BJ (cell line): Measurements from ENCODE around the gene TIPARP. TPM values are rescaled to one million over a fixed set of nuclear protein-coding genes. Genes with fewer than 3 reads are reported as not detected.
"Not testable (repeated sequence)": the region's sequence is repeated elsewhere in the genome, so short reads cannot be mapped to it uniquely, and the experiment has no call there.

Experiments
- CTCF ChIA-PET: fragments of 350-600 bp; formaldehyde crosslinking; extraction: SDS; loops from one replicate; lab custom pipeline; 2021; ENCODE audit warnings: antibody characterized with exemption, inconsistent platforms; lab: Yijun Ruan, JAX
- POLR2A ChIA-PET: fragments of 300-600 bp; sonication (Branson Sonifier 250); formaldehyde crosslinking; extraction: SDS; loops from one replicate; lab custom pipeline; 2021; ENCODE audit warnings: antibody characterized with exemption; lab: Charles Lee
- DNase-seq: peaks from one replicate; pipeline ENCODE4 v3.0.0-alpha.2; 2011; ENCODE audit warnings: low read depth
- H3K27me3 ChIP-seq: 2 replicates; pipeline ENCODE4 v1.6.0; 2011; ENCODE audit warnings: low read length; ENCODE audit not compliant: control insufficient read depth, insufficient read depth
- H3K36me3 ChIP-seq: 2 replicates; pipeline ENCODE4 v1.5.1; 2011; ENCODE audit warnings: low read length; ENCODE audit not compliant: control insufficient read depth, insufficient read depth
- H3K4me3 ChIP-seq: 2 replicates; pipeline ENCODE4 v1.5.1; 2011; ENCODE audit warnings: low read depth, mild to moderate bottlenecking, control low read depth, low read length
- polyA plus RNA-seq: library from polyadenylated mRNA; depleted of rRNA; stranded (reverse); fragments of >200 nt; gene quantifications from 2 replicates; pipeline ENCODE4 v1.2.3, GENCODE V29; 2011
- TF ChIP-seq, protein P1 (sequence below): IDR thresholded peaks from 2 replicates; pipeline ENCODE4 v1.5.1; 2011; ENCODE audit warnings: low read depth, mild to moderate bottlenecking, control low read depth, inconsistent platforms, low read length, moderate library complexity; ENCODE audit not compliant: insufficient read depth

Gene TIPARP
- polyA plus RNA-seq, 1 experiment: 23.0 TPM

DNA sequence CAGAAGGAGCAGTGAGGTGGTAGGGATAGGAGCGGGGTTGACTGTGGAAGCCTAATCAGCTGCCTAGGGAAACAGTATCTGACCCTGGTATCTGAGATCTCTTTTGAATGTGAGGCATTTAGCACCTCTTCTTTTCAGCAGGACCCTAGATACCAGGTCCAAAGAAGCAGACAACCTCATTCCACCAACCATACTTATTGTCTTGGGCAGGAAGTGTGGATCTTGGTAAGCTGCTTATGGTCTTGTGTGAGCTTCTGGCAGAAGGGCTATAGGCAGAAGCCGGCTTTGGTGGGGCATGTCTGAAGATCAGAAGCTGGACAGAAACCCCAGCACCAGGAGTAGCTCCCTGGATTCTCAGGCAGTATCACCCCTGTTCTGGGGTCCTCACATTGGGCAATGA, 65.6 kb downstream of the TIPARP start:
- ChIA-PET POLR2A (no interaction called here), CTCF (no interaction called here)
- TF ChIP-seq, protein P1, sequence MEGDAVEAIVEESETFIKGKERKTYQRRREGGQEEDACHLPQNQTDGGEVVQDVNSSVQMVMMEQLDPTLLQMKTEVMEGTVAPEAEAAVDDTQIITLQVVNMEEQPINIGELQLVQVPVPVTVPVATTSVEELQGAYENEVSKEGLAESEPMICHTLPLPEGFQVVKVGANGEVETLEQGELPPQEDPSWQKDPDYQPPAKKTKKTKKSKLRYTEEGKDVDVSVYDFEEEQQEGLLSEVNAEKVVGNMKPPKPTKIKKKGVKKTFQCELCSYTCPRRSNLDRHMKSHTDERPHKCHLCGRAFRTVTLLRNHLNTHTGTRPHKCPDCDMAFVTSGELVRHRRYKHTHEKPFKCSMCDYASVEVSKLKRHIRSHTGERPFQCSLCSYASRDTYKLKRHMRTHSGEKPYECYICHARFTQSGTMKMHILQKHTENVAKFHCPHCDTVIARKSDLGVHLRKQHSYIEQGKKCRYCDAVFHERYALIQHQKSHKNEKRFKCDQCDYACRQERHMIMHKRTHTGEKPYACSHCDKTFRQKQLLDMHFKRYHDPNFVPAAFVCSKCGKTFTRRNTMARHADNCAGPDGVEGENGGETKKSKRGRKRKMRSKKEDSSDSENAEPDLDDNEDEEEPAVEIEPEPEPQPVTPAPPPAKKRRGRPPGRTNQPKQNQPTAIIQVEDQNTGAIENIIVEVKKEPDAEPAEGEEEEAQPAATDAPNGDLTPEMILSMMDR: no peak
- Histone ChIP-seq H3K4me3 (no peak overlapping the region), H3K36me3 (no peaks in the 10 kb centered on the region), H3K27me3 (no peaks in the 10 kb centered on the region)
- no peak for DNase-seq

DNA sequence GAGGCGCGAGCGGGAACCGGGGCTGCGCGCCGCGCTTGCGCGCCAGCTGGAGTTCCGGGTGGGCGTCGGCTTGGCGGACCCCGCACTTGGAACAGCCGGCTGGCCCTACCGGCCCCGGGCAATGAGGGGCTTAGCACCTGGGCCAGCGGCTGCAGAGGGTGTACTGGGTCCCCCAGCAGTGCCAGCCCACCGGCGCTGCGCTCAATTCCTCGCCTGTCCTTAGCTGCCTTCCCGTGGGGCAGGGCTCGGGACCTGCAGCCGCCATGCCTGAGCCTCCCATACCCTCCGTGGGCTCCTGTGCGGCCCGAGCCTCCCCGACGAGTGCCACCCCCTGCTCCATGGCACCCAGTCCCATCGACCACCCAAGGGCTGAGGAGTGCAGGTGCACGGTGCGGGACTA, 66.2 kb downstream of the TIPARP start:
- DNase-seq, CTCF ChIA-PET, H3K4me3 ChIP-seq, H3K36me3 ChIP-seq, POLR2A ChIA-PET, H3K27me3 ChIP-seq: not testable (repeated sequence)

DNA sequence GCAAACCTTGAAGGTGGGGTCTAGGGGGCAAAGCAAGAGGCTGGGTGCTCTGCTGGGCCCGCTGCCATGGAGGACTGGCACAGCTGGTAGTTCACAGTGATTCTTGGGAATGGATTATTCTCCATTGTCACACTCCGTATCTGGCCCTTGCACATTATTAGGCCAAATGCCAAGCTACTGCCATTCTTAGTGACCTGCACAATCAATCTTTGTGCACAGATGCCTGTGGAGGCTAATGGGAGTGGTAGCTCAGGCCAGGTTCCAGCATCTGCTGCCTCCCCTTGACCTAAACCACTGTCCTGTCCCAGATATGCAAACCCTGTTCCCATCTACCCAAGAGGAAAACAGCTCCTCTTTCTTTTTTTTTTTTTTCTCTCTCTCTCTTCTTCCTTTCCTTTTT, 67.5 kb downstream of the TIPARP start:
- Histone ChIP-seq H3K36me3 (no peaks in the 10 kb centered on the region), H3K4me3 (no peak overlapping the region), H3K27me3 (no peaks in the 10 kb centered on the region)
- CTCF ChIA-PET: no interaction called here
- POLR2A ChIA-PET: no interaction called here
- no peak for DNase-seq
- TF ChIP-seq, protein P1: no peak

DNA sequence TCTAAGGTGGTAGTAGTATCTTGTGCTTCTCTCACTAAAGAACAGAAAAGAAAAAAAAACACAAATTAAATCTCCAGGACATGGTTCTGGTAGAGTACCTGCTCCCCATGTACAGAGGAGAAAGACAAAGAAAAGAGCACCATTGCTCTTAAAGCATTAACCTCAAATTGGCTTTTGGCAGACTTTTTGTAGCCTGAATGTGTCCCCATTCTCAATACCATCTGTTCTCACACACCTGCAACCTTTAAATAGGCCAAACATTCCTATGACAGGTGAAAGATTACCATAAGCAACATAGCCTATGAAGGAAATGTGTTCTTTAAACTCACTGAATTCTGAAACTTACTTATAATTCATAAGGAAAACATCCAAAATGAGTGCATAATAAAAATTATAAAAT, 68.0 kb downstream of the TIPARP start:
- TF ChIP-seq, protein P1: no peak
- CTCF ChIA-PET: no interaction called here
- Histone ChIP-seq H3K4me3 (no peak overlapping the region), H3K27me3 (no peaks in the 10 kb centered on the region), H3K36me3 (no peaks in the 10 kb centered on the region)
- POLR2A ChIA-PET: no interaction called here
- no peak for DNase-seq

DNA sequence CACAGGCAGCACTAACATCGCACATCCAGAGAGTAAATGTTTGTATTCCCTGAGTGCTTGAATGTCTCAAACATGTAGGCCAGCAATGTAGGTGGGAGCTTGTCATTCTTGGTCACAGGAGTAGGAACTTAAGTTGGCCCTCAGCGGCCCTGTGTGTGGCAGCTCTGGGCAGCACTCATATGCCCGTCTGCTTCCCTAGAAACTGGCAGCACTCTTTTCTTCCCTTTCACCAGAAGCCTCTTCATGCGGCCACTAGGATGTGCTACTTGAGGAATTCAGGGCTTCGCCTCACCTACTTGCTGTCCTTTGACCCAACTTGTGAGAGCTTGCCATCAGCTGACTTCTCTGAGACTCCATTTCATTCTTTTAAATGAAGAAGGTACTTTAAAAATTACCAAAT, 69.5 kb downstream of the TIPARP start:
- Histone ChIP-seq H3K36me3 (no peaks in the 10 kb centered on the region), H3K27me3 (no peaks in the 10 kb centered on the region), H3K4me3 (no peak overlapping the region)
- TF ChIP-seq, protein P1: no peak
- no peak for DNase-seq
- CTCF ChIA-PET: interaction anchor here (1.1 kb wide), 1 partner anchor 9 kb away, joined by 3 read pairs; no protein-coding TSS in a partner anchor
- POLR2A ChIA-PET: no interaction called here

DNA sequence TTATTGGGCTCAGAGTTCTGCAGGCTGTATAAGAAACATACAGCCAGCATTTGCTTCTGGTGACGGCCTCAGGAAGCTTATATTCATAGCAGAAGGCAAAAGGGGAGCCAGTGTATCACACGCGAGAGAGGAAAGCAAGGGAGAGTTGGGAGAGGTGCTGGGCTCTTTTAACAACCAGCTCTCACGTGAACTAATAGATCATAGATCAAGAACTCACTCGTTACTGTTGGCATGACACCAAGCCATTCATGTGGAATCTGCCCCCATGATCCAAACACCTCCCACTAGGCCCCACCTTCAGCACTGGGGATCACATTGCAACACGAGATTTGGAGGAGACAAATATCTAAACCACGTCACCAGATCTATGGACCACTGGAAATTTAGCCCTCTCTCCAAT, 70.2 kb downstream of the TIPARP start:
- Histone ChIP-seq H3K36me3 (no peaks in the 10 kb centered on the region), H3K27me3 (no peaks in the 10 kb centered on the region), H3K4me3 (no peak overlapping the region)
- DNase-seq: no peak
- POLR2A ChIA-PET: no interaction called here
- TF ChIP-seq, protein P1: no peak
- CTCF ChIA-PET: interaction anchor here (0.7 to 1.1 kb wide), 2 partner anchors 10 to 436 kb away, joined by 3 read pairs; no protein-coding TSS in a partner anchor
